RWPE1 (cell line): ENCODE measurements around the gene DNM3.

Experiments
- CTCF ChIA-PET: fragments of 350-600 bp; sonication (Branson Sonifier 250); formaldehyde crosslinking; extraction: SDS; loops from one replicate; lab custom pipeline; 2021; lab: Yijun Ruan, JAX
- POLR2A ChIA-PET: fragments of 400-600 bp; formaldehyde crosslinking; extraction: SDS; loops from one replicate; lab custom pipeline; 2020; ENCODE audit warnings: antibody characterized with exemption; ENCODE audit not compliant: low non-redundant PET; lab: Yijun Ruan, JAX
- DNase-seq: peaks from one replicate; pipeline ENCODE4 v3.0.0; 2012; ENCODE audit warnings: low spot score
- H3K27ac ChIP-seq: fragments of 450-650 bp; 2 replicates; pipeline ENCODE4 v1.5.1; 2017
- CTCF ChIP-seq: fragments of 450-650 bp; conservative IDR thresholded peaks from 2 replicates; pipeline ENCODE4 v1.5.1; 2017; ENCODE audit warnings: low read depth, mild to moderate bottlenecking

Gene DNM3

GRCh38 chr1:172201572-172201971 lies 360.3 kb downstream of the DNM3 start:
- H3K27ac ChIP-seq: no peak overlapping the region
- no peak for TF ChIP-seq CTCF
- POLR2A ChIA-PET: no interaction called here
- no peak for DNase-seq
- CTCF ChIA-PET: no interaction called here

GRCh38 chr1:172203135-172203823 lies 362.0 kb downstream of the DNM3 start:
- POLR2A ChIA-PET: no interaction called here
- no peak for DNase-seq
- no peak overlapping the region for H3K27ac ChIP-seq
- CTCF ChIA-PET: no interaction called here
- TF ChIP-seq CTCF: no peak

- POLR2A ChIA-PET: no interaction called here
- DNase-seq: no peak
- no peak overlapping the region for H3K27ac ChIP-seq
- CTCF ChIA-PET: no interaction called here
- no peak for TF ChIP-seq CTCF
These were observed 362.6 kb downstream of the DNM3 start for GRCh38 chr1:172203902-172204301.

- DNase-seq: no peak
- ChIA-PET POLR2A (no interaction called here), CTCF (interaction anchor here (0.6 to 0.7 kb wide), 2 partner anchors 61 to 234 kb away, joined by 3 to 4 read pairs; no protein-coding TSS in a partner anchor)
- TF ChIP-seq CTCF: no peak
- no peak overlapping the region for H3K27ac ChIP-seq
These were observed 365.0 kb downstream of the DNM3 start for GRCh38 chr1:172206256-172206655.

GRCh38 chr1:172208635-172209034 lies 367.3 kb downstream of the DNM3 start:
- CTCF ChIA-PET: no interaction called here
- POLR2A ChIA-PET: no interaction called here
- no peak for DNase-seq
- no peak for TF ChIP-seq CTCF
- no peak overlapping the region for H3K27ac ChIP-seq

GRCh38 chr1:172211221-172211620 lies 369.9 kb downstream of the DNM3 start:
- DNase-seq: no peak
- TF ChIP-seq CTCF: no peak
- POLR2A ChIA-PET: no interaction called here
- no peak overlapping the region for H3K27ac ChIP-seq
- CTCF ChIA-PET: no interaction called here
